OCI-LY3 (cell line): ENCODE measurements around the gene PEAK1.

Source experiments
- H2AFZ ChIP-seq: fragments of 200-600, 300-600 bp; shearing (Covaris generic); 2 replicates; pipeline ENCODE4 v1.6.0; 2014; ENCODE audit warnings: antibody characterized with exemption, low read depth, low read length
- H3K27ac ChIP-seq: fragments of 200-600, 300-600 bp; sonication (generic); 2 replicates; pipeline ENCODE4 v1.5.1; 2014; ENCODE audit warnings: mild to moderate bottlenecking, low read length, moderate library complexity, mixed read lengths
- H3K27me3 ChIP-seq: fragments of 200-600, 300-600 bp; sonication (generic); 2 replicates; pipeline ENCODE4 v1.6.1; 2014; ENCODE audit warnings: low read depth, low read length, mixed read lengths
- H3K36me3 ChIP-seq: fragments of 200-600, 300-600 bp; sonication (generic); replicated peaks from 2 replicates; pipeline ENCODE3; 2014; ENCODE audit warnings: low read depth, low read length, mixed read lengths
- H3K4me1 ChIP-seq: fragments of 300-600, 200-600 bp; sonication (generic); 2 replicates; pipeline ENCODE4 v1.6.1; 2014; ENCODE audit warnings: low read length, mixed read lengths
- H3K4me2 ChIP-seq: fragments of 200-600, 300-600 bp; sonication (generic); 2 replicates; pipeline ENCODE4 v1.6.1; 2014; ENCODE audit warnings: low read length, mixed read lengths
- H3K4me3 ChIP-seq: fragments of 300-600, 200-600 bp; sonication (generic); 2 replicates; pipeline ENCODE4 v1.5.1; 2014; ENCODE audit warnings: antibody characterized with exemption, mild to moderate bottlenecking, low read length, moderate library complexity
- H3K79me2 ChIP-seq: fragments of 300-600, 200-600 bp; shearing (Covaris generic); 2 replicates; pipeline ENCODE4 v1.6.1; 2014; ENCODE audit warnings: mild to moderate bottlenecking, low read length, mixed read lengths
- H3K9ac ChIP-seq: fragments of 300-600, 200-600 bp; shearing (Covaris generic); 2 replicates; pipeline ENCODE4 v1.6.0; 2014; ENCODE audit warnings: mild to moderate bottlenecking, low read length, moderate library complexity
- H3K9me3 ChIP-seq: fragments of 200-600, 300-600 bp; shearing (Covaris generic); 2 replicates; pipeline ENCODE4 v1.6.1; 2014; ENCODE audit warnings: low read length, mixed read lengths; ENCODE audit not compliant: insufficient read depth
- H4K20me1 ChIP-seq: fragments of 200-600, 300-600 bp; sonication (generic); 2 replicates; pipeline ENCODE4 v1.6.1; 2016; ENCODE audit warnings: low read length, mixed read lengths; ENCODE audit not compliant: insufficient read depth
- EZH2phosphoT487 ChIP-seq: fragments of 200-600 bp; shearing (Covaris generic); IDR thresholded peaks from 2 replicates; pipeline ENCODE4 v1.6.1; 2018; ENCODE audit warnings: antibody characterized with exemption, mixed run types, low read depth
- TF ChIP-seq, protein P1 (sequence below): fragments of 200-600, 300-600 bp; sonication (generic); IDR thresholded peaks from 2 replicates; pipeline ENCODE4 v1.5.1; 2014; ENCODE audit warnings: antibody characterized with exemption, low read length, low read depth

PEAK1 gene

DNA sequence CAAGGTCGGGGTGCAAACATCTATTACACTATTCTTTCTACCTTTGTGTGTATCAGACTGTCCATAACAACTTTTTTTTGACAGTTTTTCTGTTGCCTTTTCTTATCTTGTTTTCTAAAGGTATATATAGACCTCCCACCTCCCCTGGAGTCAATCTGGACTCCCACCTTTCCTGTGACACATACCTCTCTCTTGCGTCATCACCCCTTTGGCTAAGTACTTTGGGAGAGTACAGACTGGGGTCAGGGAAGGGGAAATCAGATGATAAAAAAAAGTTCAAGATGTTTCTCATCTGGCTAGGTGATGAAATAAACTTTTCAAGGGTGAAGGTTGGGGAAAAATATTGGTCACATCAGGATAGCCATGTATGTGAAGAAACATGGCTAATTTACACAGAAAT lies 366.2 kb downstream of the PEAK1 start:
- Histone ChIP-seq H3K27ac (no peak overlapping the region), H3K27me3 (no peaks in the 10 kb centered on the region), H3K9me3 (no peaks in the 10 kb centered on the region), H3K4me1 (no peaks in the 10 kb centered on the region), H3K79me2 (peaks cover 36% of the 10 kb centered on the region), H3K4me3 (no peak overlapping the region), H3K9ac (no peak overlapping the region), H4K20me1 (peaks cover 39% of the 10 kb centered on the region), H3K4me2 (no peak overlapping the region), H3K36me3 (peaks cover 56% of the 10 kb centered on the region), H2AFZ (no peak overlapping the region)
- no peak for TF ChIP-seq EZH2phosphoT487
- TF ChIP-seq, protein P1, sequence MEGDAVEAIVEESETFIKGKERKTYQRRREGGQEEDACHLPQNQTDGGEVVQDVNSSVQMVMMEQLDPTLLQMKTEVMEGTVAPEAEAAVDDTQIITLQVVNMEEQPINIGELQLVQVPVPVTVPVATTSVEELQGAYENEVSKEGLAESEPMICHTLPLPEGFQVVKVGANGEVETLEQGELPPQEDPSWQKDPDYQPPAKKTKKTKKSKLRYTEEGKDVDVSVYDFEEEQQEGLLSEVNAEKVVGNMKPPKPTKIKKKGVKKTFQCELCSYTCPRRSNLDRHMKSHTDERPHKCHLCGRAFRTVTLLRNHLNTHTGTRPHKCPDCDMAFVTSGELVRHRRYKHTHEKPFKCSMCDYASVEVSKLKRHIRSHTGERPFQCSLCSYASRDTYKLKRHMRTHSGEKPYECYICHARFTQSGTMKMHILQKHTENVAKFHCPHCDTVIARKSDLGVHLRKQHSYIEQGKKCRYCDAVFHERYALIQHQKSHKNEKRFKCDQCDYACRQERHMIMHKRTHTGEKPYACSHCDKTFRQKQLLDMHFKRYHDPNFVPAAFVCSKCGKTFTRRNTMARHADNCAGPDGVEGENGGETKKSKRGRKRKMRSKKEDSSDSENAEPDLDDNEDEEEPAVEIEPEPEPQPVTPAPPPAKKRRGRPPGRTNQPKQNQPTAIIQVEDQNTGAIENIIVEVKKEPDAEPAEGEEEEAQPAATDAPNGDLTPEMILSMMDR, result no peak

DNA sequence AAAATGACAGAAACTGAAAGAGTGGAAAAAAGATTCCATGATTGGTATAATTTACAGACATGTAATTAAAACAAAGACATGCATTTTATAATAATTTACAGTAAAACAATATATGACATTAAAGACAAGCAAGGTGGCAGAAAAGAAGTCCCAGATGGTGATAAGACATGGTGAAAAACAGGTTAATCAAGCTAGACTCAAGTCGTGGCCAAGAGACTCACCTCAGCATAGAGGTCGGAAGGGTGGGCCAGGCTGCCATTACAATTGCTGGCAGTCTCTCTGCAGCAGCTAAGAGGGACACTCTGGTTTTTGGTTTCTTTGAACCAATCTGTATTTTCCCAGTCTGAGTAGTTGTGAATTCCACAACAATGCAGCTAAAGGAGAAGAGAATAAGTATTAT lies 367.3 kb downstream of the PEAK1 start:
- no peaks in the 10 kb centered on the region for H3K9me3 ChIP-seq
- H3K79me2 ChIP-seq, result peaks cover 24% of the 10 kb centered on the region
- H2AFZ ChIP-seq, result no peak overlapping the region
- H3K27me3 ChIP-seq, result no peaks in the 10 kb centered on the region
- H3K9ac ChIP-seq, result no peak overlapping the region
- TF ChIP-seq EZH2phosphoT487, result no peak
- TF ChIP-seq, protein P1, result no peak
- no peak overlapping the region for H3K27ac ChIP-seq
- H3K36me3 ChIP-seq, result peaks cover 65% of the 10 kb centered on the region
- H3K4me3 ChIP-seq, result no peak overlapping the region
- H3K4me2 ChIP-seq, result no peak overlapping the region
- H3K4me1 ChIP-seq, result no peaks in the 10 kb centered on the region
- H4K20me1 ChIP-seq, result peaks cover 27% of the 10 kb centered on the region
